ENCODE measurements around the gene SPEF2. TPM values are rescaled to one million over a fixed set of nuclear protein-coding genes. Genes with fewer than 3 reads are reported as not detected.

SPEF2 gene
- total and polyA plus RNA-seq, 9 of the 15 experiments (the other 6 are each of a cell fraction or from before 2014, with no cell fraction given) = 0.11 to 0.62 (median 0.20) TPM; not detected in 2

DNA sequence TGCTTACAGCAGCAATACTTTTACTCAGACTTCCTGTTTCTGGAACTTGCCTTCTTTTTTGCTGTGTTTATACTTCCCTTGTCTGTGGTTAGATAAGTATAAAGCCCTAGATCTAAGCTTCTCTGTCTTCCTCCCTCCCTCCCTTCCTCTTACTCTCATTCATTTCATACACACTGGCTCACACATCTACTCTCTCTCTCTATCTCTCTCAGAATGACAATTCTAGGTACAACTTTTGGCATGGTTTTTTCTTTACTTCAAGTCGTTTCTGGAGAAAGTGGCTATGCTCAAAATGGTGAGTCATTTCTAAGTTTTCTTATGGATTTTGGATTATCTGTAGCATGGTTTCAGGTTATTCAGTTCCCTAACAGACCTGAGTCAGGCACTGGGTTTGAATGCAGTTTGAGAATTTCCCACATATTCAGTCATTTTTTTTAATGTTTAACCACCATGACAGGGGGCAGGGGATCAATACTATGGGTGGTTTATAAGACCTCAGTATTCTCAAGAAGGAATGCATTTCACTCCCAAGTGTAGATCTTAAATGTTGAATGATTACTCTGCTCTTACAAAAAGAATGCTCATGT lies 239.2 kb downstream of the SPEF2 start, which contains the start of gene IL7R:
Gene IL7R, plus strand, starts transcription at position 127 of the 587 bp plus-strand sequence. Its CDS starts 87 bp downstream, at position 214.
- ChIA-PET CTCF (ENCODE audit: low intra/inter-chr PET ratio) (no interaction called here), POLR2A (no interaction called here)
- DNase-seq (ENCODE audit: extremely low read depth in 1 of 4, low spot score in 3 of 4) (no peak), FAIRE-seq (no peak), ATAC-seq (no peak; the same call in 2 of the 3 replicates)
- Histone ChIP-seq H2AFZ (ENCODE audit: low read depth, low read length) (no peak within 1 kb of the TSS), H3K27me3 (ENCODE audit: control insufficient read depth in 2 of 2, insufficient read depth in 2 of 2, low read length in 2 of 2) (no peaks in the 10 kb centered on the region), H3K4me2 (ENCODE audit: insufficient read depth, low read length) (no peak within 1 kb of the TSS), H3K4me1 (replicated peaks in 1 of 2; ENCODE audit: control insufficient read depth in 2 of 2, insufficient read depth in 2 of 2, low read length in 2 of 2) (no peaks in the 10 kb centered on the region), H3K9me3 (replicated peaks; ENCODE audit: control insufficient read depth, insufficient read depth, low read depth, low read length) (no peaks in the 10 kb centered on the region), H3K79me2 (ENCODE audit: control insufficient read depth, insufficient read depth, low read length) (no peaks in the 10 kb centered on the region), H3K27ac (ENCODE audit: extremely low read depth, low read depth, low read length) (no peak within 1 kb of the TSS), H3K9ac (ENCODE audit: insufficient read depth in 1 of 2, low read depth in 2 of 2, low read length in 2 of 2) (no peak within 1 kb of the TSS), H4K20me1 (replicated peaks; ENCODE audit: control insufficient read depth, insufficient read depth, low read length) (no peaks in the 10 kb centered on the region), H3K9me1 (ENCODE audit: control insufficient read depth, insufficient read depth, low read length) (no peaks in the 10 kb centered on the region), H3K36me3 (ENCODE audit: control insufficient read depth, insufficient read depth, low read length) (no peaks in the 10 kb centered on the region), H3K4me3 (no peak within 1 kb of the TSS)
- intact Hi-C loops (cut with micrococcal nuclease) (no loop called here), in situ Hi-C loops (cut with MboI) (no loop called here)
- no TSS peak for BruUV-seq (replicated peaks)
- 0% methylated on average over 1 of the region's 1 CpG for WGBS (ENCODE audit: insufficient coverage, low coverage, missing lambda C conversion rate)
- TF ChIP-seq SETDB1 (IDR thresholded peaks at IDR 0.05; ENCODE audit: low read length) = no peak
- peak; percentile 68; the same call in 1 of the 2 replicates for TF ChIP-seq SPI1 (IDR thresholded peaks at IDR 0.05; ENCODE audit: borderline replicate concordance, low read depth, low read length)
- TF ChIP-seq PCBP2 (IDR thresholded peaks at IDR 0.05; ENCODE audit: low read depth, low read length, poor library complexity, severe bottlenecking) = no peak

GRCh38 chr5:35857606-35858205 lies 240.0 kb downstream of the SPEF2 start:
- Histone ChIP-seq H3K79me2 (ENCODE audit: control insufficient read depth, insufficient read depth, low read length) (no peaks in the 10 kb centered on the region), H3K9me1 (ENCODE audit: control insufficient read depth, insufficient read depth, low read length) (no peaks in the 10 kb centered on the region), H3K27me3 (ENCODE audit: control insufficient read depth in 2 of 2, insufficient read depth in 2 of 2, low read length in 2 of 2) (no peaks in the 10 kb centered on the region), H3K9me3 (replicated peaks; ENCODE audit: control insufficient read depth, insufficient read depth, low read depth, low read length) (no peaks in the 10 kb centered on the region), H3K4me1 (replicated peaks in 1 of 2; ENCODE audit: control insufficient read depth in 2 of 2, insufficient read depth in 2 of 2, low read length in 2 of 2) (no peaks in the 10 kb centered on the region), H3K4me2 (ENCODE audit: insufficient read depth, low read length) (no peak overlapping the region), H3K36me3 (ENCODE audit: control insufficient read depth, insufficient read depth, low read length) (no peaks in the 10 kb centered on the region), H2AFZ (ENCODE audit: low read depth, low read length) (no peak overlapping the region), H3K9ac (ENCODE audit: insufficient read depth in 1 of 2, low read depth in 2 of 2, low read length in 2 of 2) (no peak overlapping the region), H3K27ac (ENCODE audit: extremely low read depth, low read depth, low read length) (no peak overlapping the region), H4K20me1 (replicated peaks; ENCODE audit: control insufficient read depth, insufficient read depth, low read length) (no peaks in the 10 kb centered on the region), H3K4me3 (no peak overlapping the region)
- TF ChIP-seq GABPB2 (CRISPR knock-in tag; conservative IDR thresholded peaks at IDR 0.05) (no peak), PRDM10 (IDR thresholded peaks at IDR 0.05; ENCODE audit: partially characterized antibody) (no peak), ZNF232 (CRISPR knock-in tag; IDR thresholded peaks at IDR 0.05) (no peak), MAZ (CRISPR knock-in tag; conservative IDR thresholded peaks at IDR 0.05 in 1 of 2, IDR thresholded peaks at IDR 0.05 in 1 of 2) (no peak)
- 3% methylated on average over 2 of the region's 2 CpGs for WGBS (ENCODE audit: insufficient coverage, low coverage, missing lambda C conversion rate)
- in situ Hi-C loops (cut with MboI) (no loop called here), intact Hi-C loops (cut with micrococcal nuclease) (no loop called here)
- ChIA-PET POLR2A (interaction anchor here (0.6 kb wide), 1 partner anchor 1385 kb away, joined by 5 read pairs; no protein-coding TSS in a partner anchor), CTCF (ENCODE audit: low intra/inter-chr PET ratio) (no interaction called here)
- FAIRE-seq = no peak
- ATAC-seq = no peak
- DNase-seq (ENCODE audit: extremely low read depth in 1 of 4, low spot score in 3 of 4) = no peak
- no TSS peak for BruUV-seq (replicated peaks)
